ENCODE results near the gene TSHZ3. TPM values are rescaled to one million over a fixed set of nuclear protein-coding genes. Genes with fewer than 3 reads are reported as not detected.

The TSHZ3 gene
- total RNA-seq, 1 experiment from 2014 or later = 1.2 TPM

DNA sequence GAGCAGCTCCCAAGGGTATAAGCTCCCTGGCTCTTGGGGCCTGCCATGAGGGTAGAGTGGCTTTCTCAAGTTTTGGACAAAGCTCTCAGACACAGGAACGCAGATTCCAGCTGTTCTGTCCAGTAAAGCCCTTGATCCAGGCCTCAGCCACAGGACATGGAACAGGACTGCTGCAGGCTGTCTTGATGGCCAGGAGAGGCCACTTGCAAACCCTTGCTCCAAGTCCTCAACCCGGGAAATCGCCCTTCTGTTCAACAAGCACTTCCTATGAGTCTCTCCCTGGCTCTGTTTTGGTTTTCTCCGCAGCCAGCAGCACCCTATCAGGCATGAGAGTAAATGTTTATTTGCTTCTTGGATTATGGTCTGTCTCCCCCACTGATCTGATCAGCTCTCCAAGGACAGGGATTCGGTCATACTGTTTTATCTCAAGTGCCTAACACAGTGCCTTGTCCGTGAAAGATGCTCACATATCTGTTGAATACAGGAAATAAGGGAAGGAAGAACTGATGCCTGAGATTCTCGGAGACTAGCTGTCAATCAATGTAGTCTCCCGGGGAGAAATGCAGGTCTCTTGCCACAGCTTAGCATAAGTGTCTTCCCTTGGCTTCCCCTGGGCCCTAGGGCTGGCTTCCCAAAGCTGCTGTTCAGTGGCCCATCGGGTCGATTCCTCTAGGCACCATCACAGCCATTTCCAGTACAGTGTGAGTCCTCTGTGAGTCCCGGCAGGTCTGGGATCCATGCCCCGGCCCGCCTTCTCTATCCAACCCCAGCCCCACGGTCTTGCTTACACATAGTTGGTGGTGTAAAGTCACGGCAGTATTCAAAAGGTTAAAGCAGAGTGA lies 90.8 kb downstream of the TSHZ3 start:
- in situ Hi-C loops (cut with HindIII; ENCODE audit: low pct_unique_long_range_greater_than_20kb, low sequenced_read_pairs) = no loop called here
- no peak for DNase-seq (ENCODE audit: low read depth)

DNA sequence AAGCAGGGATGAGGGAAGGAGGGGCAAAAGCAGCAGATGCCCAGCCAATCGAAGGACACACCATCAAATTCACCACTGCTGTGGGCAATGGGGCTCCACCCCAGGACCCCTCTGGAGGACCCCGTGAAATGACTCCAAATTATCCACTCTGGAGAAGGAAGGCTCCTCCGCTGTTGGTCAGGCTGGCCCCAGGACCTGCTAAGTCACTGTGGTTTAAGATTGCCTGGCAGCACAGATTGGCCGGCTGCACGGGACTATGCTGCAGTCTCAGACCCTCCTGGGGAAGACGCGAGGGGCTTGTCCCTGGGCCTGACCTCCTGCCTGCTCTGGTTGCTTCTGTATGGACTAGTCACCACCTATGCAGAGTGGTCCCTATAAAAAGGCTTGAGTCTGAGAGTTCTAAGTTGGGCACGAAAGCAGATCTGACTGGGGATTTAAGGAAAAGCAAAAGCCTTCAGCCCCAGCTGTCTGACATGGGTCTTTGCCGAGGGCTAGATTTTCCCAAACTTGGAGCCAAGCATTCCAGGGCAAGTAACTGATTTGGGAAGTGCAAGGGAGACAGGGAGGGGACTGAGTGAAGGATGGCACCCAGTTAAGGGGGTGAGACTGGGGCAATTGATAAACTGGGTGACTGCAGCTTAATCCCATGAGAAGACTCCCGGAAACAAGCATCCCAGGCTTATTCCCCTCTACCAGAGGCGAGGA lies 91.7 kb downstream of the TSHZ3 start:
- DNase-seq (ENCODE audit: low read depth) = no peak
- in situ Hi-C loops (cut with HindIII; ENCODE audit: low pct_unique_long_range_greater_than_20kb, low sequenced_read_pairs) = no loop called here

DNA sequence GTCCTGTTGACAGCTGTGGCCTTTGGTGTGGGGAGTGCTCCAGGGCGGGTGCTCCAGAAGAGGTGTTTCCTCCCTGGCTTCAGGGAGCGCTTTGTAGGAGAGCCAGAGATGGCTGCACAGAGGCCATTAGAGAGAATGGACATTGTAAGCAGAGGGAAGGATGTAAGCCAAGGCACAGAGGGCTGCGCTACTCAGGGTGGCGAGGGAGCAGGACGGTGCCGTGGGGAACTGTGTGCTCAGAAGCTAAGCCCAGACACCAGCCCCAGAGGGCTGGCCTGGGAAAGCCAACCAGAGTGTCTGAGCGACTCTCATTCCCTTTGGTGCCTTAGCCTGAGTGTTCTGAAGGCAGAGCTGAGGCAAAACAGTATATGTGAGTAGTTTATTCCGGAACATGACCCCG lies 92.2 kb downstream of the TSHZ3 start:
- in situ Hi-C loops (cut with HindIII; ENCODE audit: low pct_unique_long_range_greater_than_20kb, low sequenced_read_pairs) = no loop called here

DNA sequence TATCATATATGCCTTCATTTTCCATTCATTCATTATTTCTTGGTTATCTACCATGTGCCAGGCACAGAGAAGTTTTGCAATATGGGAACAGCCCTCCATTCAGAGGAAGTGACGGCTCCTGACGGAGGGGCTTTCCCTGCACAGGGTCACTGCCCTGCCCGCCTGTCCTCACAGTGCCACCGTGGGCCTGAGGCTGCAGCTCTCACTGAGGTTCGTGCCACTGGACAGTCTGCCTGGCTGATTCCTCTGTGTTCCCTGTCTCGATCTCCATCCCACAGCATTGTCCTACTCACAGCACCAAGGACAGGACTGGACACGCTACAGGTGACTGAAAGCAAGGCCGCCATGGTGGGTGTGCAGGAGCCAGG lies 92.7 kb downstream of the TSHZ3 start:
- in situ Hi-C loops (cut with HindIII; ENCODE audit: low pct_unique_long_range_greater_than_20kb, low sequenced_read_pairs) = no loop called here
- DNase-seq (ENCODE audit: low read depth) = no peak

More for the DNA sequence above, 92.2 kb downstream of the TSHZ3 start:
- no peak for DNase-seq (ENCODE audit: low read depth)

DNA sequence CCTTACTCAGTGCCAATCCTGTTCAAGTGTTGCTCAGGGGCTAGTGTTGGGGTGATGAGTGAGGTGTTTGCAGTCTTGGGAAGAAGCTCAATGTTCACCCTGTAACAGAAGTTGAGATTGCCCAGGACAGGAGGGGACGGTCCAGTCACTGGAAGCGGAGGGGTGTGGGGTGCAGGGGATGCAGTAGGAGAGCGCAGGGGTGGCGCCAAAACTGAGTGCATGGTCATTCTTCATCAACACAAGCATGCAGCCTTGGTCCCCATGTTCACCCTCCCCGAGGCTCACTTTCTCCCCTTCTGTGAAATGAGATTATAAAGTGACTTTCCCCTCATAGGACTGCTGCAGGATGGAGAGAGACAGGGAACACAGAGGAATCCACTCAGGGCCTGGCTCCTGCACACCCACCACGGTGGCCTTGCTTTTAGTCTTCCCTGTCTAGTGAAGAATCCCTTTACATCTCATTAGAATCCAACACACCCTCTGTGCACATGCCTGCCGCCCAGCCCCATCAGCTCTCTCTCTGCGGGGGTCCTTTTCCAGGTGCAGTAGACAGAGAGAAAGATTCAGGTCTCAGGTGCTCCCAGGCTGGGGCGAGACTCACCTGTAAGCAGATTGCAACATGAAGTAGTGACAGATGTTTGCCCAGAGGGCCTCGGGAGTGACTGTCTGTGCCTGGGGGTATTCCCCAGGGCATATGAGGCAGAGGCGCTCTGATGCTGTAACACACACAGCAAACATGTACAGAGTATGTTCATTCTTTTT lies 93.2 kb downstream of the TSHZ3 start:
- in situ Hi-C loops (cut with HindIII; ENCODE audit: low pct_unique_long_range_greater_than_20kb, low sequenced_read_pairs) = no loop called here
- no peak for DNase-seq (ENCODE audit: low read depth)

DNA sequence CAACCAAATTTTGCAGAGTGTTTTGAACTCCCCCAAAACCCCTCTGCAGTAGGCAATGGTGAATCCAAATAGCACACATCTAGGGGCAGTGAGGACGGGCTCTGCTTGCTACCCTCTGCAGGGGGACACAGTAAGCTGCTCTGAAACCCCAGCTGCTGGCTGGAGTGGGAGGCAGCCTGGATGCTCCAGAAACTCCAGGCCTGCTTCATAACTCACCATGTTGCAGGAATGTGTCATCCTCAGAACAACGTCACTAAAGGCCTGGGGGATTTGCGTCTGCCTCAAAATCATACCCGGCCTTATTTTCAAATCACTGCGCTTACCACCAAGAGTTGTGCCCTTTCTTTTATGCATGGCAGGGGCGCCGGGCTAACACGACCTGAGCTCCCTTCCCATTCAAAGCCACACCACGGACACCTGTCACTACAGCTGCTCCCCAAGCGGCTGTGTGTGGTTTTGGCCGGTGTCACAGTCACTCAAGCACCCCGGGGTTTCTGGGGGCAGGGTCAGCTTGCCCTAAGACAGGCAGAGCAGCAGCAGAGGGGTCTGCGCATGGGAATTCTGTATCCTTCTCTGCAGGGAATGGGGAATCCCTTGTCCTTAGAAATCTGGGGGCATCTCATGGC lies 93.9 kb downstream of the TSHZ3 start:
- DNase-seq (ENCODE audit: low read depth) = no peak
- in situ Hi-C loops (cut with HindIII; ENCODE audit: low pct_unique_long_range_greater_than_20kb, low sequenced_read_pairs) = no loop called here

DNA sequence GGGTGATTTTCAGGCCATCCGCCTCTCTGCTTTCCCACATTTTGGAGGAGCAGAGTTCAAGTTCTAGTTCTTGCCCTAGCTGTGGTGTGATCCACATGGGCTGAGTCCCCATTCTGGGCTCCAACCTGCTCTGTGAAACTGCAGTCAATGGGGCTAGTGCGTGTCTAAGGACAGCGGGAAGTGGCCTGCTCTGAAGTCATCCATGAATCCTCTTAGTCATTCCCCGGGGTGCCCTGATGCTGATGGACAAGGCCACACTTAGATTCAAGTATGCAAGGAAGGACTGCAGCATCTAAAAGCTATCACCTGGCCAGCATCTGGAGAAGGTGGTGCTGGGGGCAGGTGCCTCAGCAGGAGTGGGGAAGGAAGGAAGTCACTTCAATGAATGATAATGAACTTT lies 94.6 kb downstream of the TSHZ3 start:
- no peak for DNase-seq (ENCODE audit: low read depth)
- in situ Hi-C loops (cut with HindIII; ENCODE audit: low pct_unique_long_range_greater_than_20kb, low sequenced_read_pairs) = no loop called here

DNA sequence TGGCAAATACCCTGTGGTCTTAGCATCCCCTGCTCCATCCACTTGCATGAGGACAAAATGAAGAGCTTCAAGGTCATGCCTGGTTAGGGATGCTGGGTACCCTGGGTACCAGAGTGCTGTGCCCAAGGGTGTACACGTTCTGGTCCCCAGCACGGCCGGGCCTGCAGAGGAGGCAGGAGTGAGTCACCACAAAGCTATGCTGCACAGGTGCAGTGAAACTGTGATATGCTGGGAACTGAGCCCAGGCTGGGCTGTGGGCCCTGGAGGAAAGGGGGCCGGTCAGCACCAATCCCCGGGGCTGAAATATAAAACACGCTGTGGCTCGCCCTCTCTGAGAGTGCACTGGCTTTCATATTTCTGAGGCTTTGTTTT lies 95.1 kb downstream of the TSHZ3 start:
- in situ Hi-C loops (cut with HindIII; ENCODE audit: low pct_unique_long_range_greater_than_20kb, low sequenced_read_pairs) = no loop called here
- DNase-seq (ENCODE audit: low read depth) = no peak

DNA sequence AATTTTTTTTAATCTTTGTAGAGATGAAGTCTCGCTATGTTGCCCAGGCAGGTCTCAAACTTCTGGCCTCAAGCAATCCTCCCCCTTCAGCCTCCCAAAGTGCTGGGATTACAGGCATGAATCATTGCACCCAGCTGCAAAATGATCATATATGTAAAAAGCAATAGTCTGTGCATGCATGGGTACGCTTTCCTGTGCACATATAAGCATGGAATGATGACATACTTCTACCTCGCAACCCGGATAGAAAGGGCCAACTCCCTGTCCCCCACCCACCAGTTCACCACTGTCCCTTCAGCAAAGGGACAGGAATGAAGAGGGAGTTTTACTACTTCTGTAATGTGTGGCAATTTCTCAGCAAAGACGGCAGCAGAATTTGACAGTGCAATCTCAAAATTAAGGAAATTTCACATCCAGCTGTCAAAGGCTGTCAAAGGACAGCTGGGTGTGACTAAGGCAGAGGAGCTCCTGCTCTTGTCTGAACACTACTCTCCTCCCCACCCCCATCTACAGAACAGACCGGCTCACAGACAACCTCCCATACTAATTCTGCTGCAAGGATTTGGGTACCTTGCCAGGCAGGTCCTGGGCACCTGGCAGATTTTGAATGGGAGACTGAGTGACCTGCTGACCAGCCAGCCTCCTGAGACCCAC lies 95.6 kb downstream of the TSHZ3 start:
- DNase-seq (ENCODE audit: low read depth) = no peak
- in situ Hi-C loops (cut with HindIII; ENCODE audit: low pct_unique_long_range_greater_than_20kb, low sequenced_read_pairs) = no loop called here

DNA sequence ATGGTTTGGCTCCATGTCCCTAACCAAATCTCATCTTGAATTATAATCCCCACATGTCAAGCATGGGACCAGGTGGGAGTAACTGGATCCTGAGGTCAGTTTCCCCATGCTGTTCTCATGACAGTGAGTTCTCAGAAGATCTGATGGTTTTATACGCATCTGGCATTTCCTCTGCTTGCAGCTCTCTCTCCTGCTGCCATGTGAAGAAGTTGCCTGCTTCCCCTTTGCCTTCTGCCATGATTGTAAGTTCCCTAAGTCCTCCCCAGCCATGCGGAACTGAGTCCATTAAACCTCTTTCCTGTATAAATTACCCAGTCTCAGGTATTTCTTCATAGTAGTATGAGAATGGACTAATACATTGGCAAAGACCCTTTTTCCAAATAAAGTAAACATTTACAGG lies 96.8 kb downstream of the TSHZ3 start:
- in situ Hi-C loops (cut with HindIII; ENCODE audit: low pct_unique_long_range_greater_than_20kb, low sequenced_read_pairs) = no loop called here
- DNase-seq (ENCODE audit: low read depth) = no peak

DNA sequence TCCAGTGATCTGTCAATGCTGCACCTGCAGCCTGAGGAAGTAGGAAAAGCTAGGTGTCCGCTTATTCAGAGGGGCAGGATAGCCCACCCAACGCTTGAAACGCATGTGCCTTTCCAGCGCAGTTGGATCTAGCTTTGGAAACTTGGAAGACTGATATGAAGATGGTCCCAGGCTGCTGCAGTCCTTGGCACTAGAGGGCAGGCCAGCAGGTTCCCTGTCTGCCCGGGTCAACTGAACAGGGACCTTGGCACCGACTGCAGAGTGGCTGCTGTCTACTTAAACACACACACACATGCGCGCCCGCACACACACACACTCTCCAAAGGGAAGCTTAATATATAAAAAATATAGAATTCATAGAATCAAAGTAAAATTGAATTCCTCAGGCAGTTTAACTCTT lies 100.0 kb downstream of the TSHZ3 start:
- in situ Hi-C loops (cut with HindIII; ENCODE audit: low pct_unique_long_range_greater_than_20kb, low sequenced_read_pairs) = no loop called here
- DNase-seq (ENCODE audit: low read depth) = no peak

DNA sequence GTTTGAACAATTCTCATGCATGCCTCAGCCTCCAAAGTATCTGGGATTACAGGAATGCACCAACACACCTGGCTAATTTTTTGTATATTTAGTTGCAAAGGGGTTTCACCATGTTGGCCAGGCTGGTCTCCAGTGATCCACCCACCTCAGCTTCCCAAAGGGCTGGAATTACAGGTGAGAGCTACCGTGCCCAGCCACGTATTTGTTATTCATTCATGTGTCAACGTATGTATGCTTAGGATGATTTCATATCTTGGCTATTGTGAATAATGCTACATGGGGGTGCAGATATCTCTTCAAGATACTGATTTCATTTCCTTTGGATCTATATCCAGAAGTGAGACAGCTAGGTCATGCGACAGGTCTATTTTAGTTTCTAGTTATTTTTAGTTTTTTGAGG lies 113.4 kb downstream of the TSHZ3 start:
- in situ Hi-C loops (cut with HindIII; ENCODE audit: low pct_unique_long_range_greater_than_20kb, low sequenced_read_pairs) = no loop called here
- DNase-seq (ENCODE audit: low read depth) = no peak

DNA sequence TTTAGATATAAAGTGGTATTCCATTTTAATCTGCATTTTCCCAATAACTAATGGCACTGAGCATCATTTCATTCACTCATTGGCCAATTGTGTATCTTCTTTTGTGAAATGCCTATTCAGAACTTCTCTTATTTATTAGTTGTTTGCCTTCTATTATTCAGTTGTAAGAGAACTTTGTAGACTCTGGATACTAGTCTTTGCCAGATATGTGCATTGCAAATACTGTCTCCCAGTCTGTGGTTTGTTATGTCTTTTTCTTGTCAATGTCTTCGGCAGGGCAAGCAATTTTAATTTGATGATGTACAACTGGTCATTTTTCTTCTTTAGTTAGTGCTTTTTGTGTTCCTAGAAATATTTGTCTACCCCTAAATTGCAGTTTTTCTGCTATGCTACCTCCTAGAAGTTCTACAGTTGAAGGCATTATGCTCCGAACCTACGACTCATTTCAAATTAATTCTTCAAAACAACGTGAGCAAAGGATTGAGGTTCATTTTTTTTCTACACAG lies 115.9 kb downstream of the TSHZ3 start:
- in situ Hi-C loops (cut with HindIII; ENCODE audit: low pct_unique_long_range_greater_than_20kb, low sequenced_read_pairs) = no loop called here
- DNase-seq (ENCODE audit: low read depth) = no peak

DNA sequence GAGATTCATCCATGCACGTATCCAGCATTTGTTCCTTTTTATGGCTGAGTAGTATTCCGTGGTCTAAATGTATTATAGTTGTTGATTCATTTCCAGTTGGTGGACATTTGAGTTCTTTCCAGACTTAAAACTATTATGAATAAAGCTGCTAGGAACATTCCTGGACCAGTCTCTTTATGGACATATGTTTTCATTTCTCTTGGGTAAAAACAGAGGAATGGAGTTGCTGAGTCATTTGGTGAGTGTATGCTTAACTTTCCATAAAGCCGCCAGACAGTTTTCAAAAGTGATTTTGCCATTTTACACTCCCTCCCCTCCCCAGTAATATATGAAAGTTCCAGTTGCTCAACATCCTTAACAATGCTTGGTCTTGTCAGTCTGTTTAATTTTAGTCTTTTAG lies 116.4 kb downstream of the TSHZ3 start:
- DNase-seq (ENCODE audit: low read depth) = no peak

DNA sequence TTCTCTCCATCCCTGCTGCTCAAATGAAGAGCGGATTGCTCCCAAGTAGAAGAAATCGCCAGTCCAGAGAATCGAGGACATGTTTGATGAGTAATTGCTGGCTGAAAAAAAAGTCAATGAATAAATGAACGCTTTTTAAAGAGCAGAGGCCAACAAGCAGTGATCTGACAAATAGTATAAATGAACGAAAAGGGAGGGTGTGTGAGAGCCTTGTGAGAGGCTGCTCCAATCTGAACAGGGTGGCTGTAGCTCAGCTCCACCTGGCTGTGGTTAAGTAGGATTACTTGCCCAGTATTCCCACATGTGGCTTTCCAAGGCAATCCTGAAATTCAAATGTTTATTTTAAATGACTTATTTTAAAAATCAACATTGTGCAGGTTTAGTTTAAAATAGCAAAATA lies 117.1 kb downstream of the TSHZ3 start:
- in situ Hi-C loops (cut with HindIII; ENCODE audit: low pct_unique_long_range_greater_than_20kb, low sequenced_read_pairs) = no loop called here
- DNase-seq (ENCODE audit: low read depth) = no peak

More for the DNA sequence above, 116.4 kb downstream of the TSHZ3 start:
- in situ Hi-C loops (cut with HindIII; ENCODE audit: low pct_unique_long_range_greater_than_20kb, low sequenced_read_pairs) = no loop called here

DNA sequence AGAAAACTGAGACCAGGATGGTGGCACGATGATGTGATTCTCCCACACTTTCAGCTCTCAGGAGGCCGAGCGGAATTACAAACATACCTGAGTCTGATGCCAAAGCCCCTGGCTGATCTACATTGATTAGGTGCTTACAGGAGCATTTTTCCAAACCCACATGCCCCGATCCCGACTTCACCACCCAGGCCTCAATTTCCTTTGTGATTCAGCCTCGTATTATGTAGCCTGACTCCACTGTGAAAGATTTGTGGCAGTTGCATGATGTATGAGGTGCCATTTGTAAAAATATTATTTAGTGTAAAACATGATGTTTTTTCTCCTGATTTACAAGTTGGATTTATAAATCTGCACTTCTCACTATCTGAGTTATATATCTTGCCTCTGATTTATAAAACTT lies 118.0 kb downstream of the TSHZ3 start:
- no peak for DNase-seq (ENCODE audit: low read depth)
- in situ Hi-C loops (cut with HindIII; ENCODE audit: low pct_unique_long_range_greater_than_20kb, low sequenced_read_pairs) = no loop called here

DNA sequence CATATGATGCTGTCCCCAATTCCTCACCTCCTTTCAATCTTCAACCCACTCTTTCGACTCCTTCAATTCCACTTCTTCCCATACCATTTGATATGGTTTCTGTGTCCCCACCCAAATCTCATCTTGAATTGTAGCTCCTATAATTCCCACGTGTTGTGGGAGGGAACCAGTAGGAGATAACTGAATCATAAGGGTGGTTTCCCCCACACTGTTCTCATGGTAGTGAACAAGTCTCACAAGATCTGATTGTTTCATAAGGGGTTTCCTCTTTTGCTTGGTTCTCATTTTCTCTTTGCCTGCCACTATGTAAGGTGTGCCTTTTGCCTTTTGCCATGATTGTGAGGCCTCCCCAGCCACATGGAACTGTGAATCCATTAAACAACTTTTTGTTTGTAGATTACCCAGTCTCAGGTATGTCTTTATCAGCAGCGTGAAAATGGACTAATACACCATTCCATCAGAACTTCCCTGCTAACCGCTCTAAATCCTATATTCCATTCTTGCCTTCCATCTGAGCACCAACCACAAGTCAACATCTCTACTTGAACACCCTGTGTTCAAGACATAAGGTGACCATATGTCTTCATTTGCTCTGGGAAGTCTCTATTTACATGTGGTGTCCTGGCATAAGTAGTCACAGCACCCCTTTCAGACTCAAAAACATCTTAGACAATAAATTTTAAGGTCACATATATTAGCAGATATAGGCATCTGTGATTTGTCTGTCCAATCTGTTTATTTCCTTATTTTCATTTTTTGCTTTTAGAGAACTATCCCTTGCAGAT lies 122.9 kb downstream of the TSHZ3 start:
- in situ Hi-C loops (cut with HindIII; ENCODE audit: low pct_unique_long_range_greater_than_20kb, low sequenced_read_pairs) = no loop called here
- DNase-seq (ENCODE audit: low read depth) = no peak
